Suprapubic skin (tissue), 3 donors: ENCODE data around the gene TGFB1.

Experiments used
- EP300 ChIP-seq: sonication (generic); formaldehyde crosslinking; IDR thresholded peaks from one replicate; pipeline ENCODE4 v1.6.1; 2017; ENCODE audit warnings: antibody characterized with exemption
- POLR2A ChIP-seq, 2 donors: fragments of 450-650 bp; IDR thresholded peaks; one replicate each; pipeline ENCODE4 v1.6.1; 2017; ENCODE audit warnings: antibody characterized with exemption in 2 of 2, mild to moderate bottlenecking in 2 of 2, moderate library complexity in 2 of 2
- TF ChIP-seq, protein P1 (sequence below), 2 donors: fragments of 200-600 bp in 1 of 2; fragments of 450-650 bp in 1 of 2; sonication (generic) in 1 of 2; IDR thresholded peaks; one replicate each; pipeline ENCODE4 v1.5.1; 2016 to 2019; ENCODE audit warnings: antibody characterized with exemption in 2 of 2, mild to moderate bottlenecking in 1 of 2, moderate library complexity in 1 of 2

DNA sequence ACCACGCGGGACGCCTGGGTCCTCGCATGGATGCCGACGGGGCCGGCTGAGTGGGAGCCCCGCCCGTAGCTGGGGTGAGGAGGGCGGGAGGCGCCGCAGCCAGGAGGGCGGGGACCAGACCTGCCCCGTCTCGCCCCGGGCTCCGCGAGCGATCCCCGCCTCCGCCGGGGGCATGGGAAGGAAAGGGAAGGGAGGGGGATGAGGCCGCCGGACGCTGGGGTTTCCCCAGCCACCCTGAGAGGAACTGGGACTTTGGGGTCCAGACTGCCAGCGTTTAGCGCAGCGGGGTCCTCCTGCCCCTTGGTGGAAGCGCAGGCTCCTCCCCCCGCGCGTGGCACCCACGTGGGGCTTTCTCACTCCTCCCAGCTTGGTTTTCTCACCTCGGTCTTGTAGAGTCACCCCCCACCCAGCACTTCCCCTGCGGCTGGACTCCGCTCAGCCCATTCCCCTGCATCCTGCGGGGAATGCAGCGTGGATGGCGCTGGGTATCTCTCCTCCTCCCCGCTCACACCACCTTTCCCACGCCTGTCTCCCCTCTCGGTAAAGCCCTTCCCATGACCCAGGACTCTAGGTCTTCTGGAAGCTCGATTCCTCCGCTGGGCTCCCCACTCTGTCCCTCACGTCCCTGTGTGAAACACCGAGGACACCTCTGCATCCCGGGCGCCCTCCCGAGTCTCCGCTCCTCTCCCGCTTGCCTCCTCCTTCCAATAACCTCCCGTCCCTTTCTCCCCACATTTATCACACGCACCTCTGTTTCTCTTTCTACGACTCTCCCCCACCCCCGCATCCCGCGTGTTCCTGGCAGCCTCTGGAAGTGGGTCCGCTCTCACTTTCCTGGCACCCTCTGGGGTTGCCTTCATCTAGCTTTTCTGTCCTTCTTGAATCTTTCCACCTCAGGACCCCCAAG is 2.1 kb downstream of the TGFB1 start:
- TF ChIP-seq, protein P1, sequence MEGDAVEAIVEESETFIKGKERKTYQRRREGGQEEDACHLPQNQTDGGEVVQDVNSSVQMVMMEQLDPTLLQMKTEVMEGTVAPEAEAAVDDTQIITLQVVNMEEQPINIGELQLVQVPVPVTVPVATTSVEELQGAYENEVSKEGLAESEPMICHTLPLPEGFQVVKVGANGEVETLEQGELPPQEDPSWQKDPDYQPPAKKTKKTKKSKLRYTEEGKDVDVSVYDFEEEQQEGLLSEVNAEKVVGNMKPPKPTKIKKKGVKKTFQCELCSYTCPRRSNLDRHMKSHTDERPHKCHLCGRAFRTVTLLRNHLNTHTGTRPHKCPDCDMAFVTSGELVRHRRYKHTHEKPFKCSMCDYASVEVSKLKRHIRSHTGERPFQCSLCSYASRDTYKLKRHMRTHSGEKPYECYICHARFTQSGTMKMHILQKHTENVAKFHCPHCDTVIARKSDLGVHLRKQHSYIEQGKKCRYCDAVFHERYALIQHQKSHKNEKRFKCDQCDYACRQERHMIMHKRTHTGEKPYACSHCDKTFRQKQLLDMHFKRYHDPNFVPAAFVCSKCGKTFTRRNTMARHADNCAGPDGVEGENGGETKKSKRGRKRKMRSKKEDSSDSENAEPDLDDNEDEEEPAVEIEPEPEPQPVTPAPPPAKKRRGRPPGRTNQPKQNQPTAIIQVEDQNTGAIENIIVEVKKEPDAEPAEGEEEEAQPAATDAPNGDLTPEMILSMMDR (IDR thresholded peaks at IDR 0.05), result no peak
- TF ChIP-seq EP300 (no peak), POLR2A (IDR thresholded peaks at IDR 0.05) (no peak)
